Measurements from ENCODE around the gene CDC25B.

- TF ChIP-seq ZNF121 (CRISPR knock-in tag; IDR thresholded peaks at IDR 0.05): no peak
- no peak for TF ChIP-seq FOXP4 (CRISPR knock-in tag; IDR thresholded peaks at IDR 0.05)
- TF ChIP-seq ZNF576 (CRISPR knock-in tag; IDR thresholded peaks at IDR 0.05): no peak
- no peak for TF ChIP-seq TFDP1 (CRISPR knock-in tag; IDR thresholded peaks at IDR 0.05; ENCODE audit: borderline replicate concordance)
- TF ChIP-seq KDM1A (CRISPR knock-in tag; IDR thresholded peaks at IDR 0.05): no peak
- no peak for TF ChIP-seq POLR2A (IDR thresholded peaks at IDR 0.05; ENCODE audit: insufficient read depth in 1 of 2, low read depth in 2 of 2, low read length in 2 of 2)
- TF ChIP-seq GATAD2A (CRISPR knock-in tag; IDR thresholded peaks at IDR 0.05): no peak
- no peak for TF ChIP-seq ZBTB44 (CRISPR knock-in tag; IDR thresholded peaks at IDR 0.05)
These were observed 24.5 kb upstream of the CDC25B start for GRCh38 chr20:3771552-3772058.

Data from HepG2 (cell line).